Measurements from ENCODE around the gene ARL6IP4.
"Not testable (repeated sequence)": the region's sequence is repeated elsewhere in the genome, so short reads cannot be mapped to it uniquely, and the experiment has no call there.

The ARL6IP4 gene

DNA sequence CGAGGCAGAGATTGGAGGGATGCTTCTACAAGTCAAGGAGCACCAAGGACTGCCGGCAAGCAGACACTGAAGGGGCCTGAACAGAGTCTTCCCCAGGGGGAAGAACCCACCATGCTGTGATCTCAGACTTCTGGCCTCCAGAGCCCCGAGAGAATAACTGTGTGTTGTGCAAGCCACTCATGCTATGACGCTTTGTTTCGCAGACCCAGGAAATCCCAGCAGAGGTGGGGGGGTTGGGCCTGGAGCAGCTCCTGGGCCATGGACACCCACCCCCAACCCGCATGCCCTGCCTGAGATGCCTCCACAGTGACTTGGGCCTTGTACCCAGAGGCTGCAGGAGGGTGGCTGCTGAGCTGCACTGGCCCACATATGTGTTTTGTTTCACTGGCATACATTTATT, 31.2 kb downstream of the ARL6IP4 start:
- H3K4me3 ChIP-seq (ENCODE audit: low read depth, low read length): no peak overlapping the region
- DNase-seq (ENCODE audit: low read depth): no peak
- in situ Hi-C loops (cut with HindIII; ENCODE audit: low sequenced_read_pairs): no loop called here
- TF ChIP-seq, protein P1, sequence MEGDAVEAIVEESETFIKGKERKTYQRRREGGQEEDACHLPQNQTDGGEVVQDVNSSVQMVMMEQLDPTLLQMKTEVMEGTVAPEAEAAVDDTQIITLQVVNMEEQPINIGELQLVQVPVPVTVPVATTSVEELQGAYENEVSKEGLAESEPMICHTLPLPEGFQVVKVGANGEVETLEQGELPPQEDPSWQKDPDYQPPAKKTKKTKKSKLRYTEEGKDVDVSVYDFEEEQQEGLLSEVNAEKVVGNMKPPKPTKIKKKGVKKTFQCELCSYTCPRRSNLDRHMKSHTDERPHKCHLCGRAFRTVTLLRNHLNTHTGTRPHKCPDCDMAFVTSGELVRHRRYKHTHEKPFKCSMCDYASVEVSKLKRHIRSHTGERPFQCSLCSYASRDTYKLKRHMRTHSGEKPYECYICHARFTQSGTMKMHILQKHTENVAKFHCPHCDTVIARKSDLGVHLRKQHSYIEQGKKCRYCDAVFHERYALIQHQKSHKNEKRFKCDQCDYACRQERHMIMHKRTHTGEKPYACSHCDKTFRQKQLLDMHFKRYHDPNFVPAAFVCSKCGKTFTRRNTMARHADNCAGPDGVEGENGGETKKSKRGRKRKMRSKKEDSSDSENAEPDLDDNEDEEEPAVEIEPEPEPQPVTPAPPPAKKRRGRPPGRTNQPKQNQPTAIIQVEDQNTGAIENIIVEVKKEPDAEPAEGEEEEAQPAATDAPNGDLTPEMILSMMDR (IDR thresholded peaks at IDR 0.05; ENCODE audit: low read depth, low read length, missing control alignments): no peak

DNA sequence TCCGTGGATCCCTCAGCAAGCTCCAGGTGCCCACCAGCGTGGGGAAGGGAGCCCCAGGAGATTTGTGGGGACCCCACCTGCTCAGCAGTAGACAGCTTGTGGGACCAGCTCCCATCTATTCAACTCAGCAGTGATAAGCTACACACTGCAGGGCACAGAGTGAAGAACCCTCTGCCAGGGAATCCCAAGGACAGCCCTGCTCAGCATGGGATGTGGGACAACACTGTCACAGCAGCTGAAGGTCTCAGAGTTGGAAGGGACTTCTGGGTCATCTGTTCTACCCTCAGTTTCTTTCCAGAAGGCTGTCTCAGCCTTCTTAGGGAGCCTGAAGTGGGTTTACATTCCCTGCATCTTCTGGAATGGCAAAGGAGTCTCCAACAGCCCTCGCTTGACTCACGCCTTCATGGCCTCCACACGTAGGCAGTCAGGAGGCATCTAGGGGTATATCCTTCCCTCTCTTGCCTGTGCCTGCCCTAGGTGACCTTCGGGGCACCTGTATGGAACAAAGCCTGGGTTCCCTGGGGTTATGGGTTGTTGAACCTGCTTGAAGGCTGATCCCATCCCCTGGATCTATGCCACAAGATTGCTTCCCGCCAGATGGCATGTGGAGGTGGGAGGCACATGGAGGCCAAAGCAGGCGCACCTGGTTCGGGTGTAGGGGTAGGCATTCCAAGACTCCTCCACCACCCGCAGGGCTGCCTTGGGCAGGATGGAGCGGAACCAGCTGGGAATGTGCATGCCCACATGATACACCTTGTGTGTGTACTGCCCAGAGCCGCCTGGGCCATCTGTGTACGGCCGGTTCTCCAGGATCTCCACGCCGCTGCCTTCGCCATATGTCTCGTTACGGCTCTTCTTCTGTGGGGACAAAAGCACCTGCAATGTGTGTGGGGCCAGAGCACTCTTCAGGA, 33.0 kb downstream of the ARL6IP4 start:
- no peak overlapping the region for H3K4me3 ChIP-seq (ENCODE audit: low read depth, low read length)
- no peak for DNase-seq (ENCODE audit: low read depth)
- in situ Hi-C loops (cut with HindIII; ENCODE audit: low sequenced_read_pairs): no loop called here
- TF ChIP-seq, protein P1 (IDR thresholded peaks at IDR 0.05; ENCODE audit: low read depth, low read length, missing control alignments): no peak

DNA sequence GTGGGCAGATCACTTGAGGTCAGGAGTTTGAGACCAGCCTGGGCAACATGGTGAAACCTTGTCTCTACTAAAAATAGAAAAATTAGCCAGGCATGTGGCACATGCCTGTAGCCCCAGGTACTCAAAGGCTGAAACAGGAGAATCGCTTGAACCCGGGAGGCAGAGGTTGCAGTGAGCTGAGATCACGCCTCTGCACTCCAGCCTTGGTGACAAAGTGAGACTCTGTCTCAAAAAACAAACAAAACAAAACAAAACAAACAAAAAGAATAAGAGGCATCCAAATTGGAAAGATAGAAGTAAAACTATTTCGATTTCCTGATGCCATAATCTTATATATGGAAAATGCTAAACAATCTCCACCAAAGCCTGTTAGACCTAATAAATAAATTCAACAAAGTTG, 34.0 kb downstream of the ARL6IP4 start:
- H3K4me3 ChIP-seq (ENCODE audit: low read depth, low read length); DNase-seq (ENCODE audit: low read depth); in situ Hi-C loops (cut with HindIII; ENCODE audit: low sequenced_read_pairs): not testable (repeated sequence)

DNA sequence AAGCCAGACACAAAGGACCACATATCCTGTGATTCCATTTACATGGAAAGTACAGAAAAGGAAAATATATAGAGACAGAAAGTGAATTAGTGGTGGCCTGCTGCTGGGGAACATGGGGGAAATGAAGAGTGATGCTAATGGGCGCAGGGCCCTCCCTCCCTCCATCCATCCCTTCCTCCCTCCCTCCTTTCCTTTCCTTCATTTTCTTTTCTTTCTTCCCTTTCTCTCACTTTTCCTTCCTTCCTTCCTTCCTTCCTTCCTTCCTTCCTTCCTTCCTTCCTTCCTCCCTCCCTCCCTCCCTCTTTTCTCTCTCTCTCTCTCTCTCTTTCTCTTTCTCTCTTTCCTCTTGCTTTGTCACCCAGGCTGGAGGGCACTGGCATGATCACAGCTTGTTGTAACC, 37.3 kb downstream of the ARL6IP4 start:
- no peak for DNase-seq (ENCODE audit: low read depth)
- in situ Hi-C loops (cut with HindIII; ENCODE audit: low sequenced_read_pairs): no loop called here
- H3K4me3 ChIP-seq (ENCODE audit: low read depth, low read length): no peak overlapping the region
- TF ChIP-seq, protein P1 (IDR thresholded peaks at IDR 0.05; ENCODE audit: low read depth, low read length, missing control alignments): no peak

DNA sequence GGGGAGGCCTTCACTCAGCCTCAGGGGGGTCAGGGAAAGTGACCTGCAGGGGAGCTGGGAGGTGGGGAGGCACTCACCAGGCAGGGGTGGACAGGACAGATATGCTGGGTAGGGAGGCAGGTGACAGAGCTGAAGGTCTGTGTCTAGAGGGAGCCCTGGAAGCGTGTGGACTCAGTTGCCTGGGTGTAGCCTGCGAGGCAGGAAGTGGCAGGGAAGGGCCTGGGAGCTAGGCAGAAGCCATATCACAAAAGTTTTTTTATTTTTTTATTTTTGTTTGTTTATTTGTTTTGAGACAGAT, 39.3 kb downstream of the ARL6IP4 start:
- in situ Hi-C loops (cut with HindIII; ENCODE audit: low sequenced_read_pairs): no loop called here
- DNase-seq (ENCODE audit: low read depth): no peak
- TF ChIP-seq, protein P1 (IDR thresholded peaks at IDR 0.05; ENCODE audit: low read depth, low read length, missing control alignments): no peak
- no peak overlapping the region for H3K4me3 ChIP-seq (ENCODE audit: low read depth, low read length)

DNA sequence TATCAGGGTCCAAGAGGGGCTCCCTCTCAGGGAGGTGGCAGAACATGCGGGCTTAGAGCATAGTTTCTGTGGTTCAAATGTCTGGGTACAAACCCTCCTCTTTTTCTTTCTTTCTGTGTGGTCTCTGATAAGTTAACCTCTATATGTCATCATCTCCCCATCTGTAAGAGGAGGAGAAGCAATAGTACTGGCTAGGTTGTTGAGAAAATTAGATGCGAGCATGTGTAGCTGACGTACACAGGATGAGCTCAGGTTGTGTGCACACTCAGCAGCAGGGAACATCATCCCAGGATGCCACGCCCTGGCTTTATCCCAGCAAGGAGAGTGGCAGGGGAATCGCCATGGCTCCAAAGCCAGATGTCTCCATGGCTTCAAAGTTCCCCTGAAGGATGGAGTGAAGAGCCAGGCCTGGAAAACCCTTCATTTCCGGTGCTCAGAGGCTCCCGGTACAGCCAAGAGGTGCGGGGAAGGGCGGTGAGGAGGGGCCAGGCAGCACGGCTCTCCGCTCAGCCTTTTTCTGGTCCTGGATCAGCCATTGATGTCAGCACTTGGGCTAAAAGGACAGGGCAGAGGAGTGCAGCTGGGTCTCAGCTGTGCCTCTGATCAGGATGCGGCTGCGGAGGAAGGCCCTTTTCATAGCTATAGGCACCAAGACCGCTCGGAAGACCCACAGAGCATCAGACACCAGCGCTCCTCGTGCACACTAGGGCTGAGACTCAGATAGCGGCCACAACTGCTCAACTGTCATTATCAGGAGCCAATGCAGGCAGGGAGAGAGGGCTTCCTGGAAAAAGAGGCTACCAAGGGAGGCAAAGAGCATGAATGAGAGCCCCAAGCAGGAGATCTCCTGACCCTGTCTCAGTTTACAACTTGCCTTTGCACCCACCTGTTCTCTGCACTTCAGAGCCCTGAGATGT, 41.5 kb downstream of the ARL6IP4 start:
- H3K4me3 ChIP-seq (ENCODE audit: low read depth, low read length): no peak overlapping the region
- in situ Hi-C loops (cut with HindIII; ENCODE audit: low sequenced_read_pairs): no loop called here
- TF ChIP-seq, protein P1 (IDR thresholded peaks at IDR 0.05; ENCODE audit: low read depth, low read length, missing control alignments): no peak
- no peak for DNase-seq (ENCODE audit: low read depth)

DNA sequence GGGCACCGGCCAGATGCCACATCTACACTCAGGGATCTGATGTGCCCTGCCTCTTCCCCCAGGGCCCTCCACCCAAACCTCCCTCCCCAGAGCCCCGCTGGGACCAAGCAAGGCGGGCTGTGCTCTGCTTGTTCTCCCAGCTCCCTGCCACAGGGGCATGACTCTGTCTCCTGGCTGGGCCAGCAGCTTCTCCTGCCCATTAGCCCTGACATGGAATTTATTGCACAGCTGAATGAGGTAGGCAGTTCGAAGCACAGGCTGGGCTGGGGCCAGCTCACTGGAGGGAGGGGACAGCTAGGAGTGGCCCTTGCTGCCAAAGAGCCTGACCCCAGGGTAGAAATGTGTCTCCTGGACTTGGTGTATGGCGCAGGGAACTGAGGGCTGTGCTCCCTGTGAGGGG, 42.4 kb downstream of the ARL6IP4 start:
- DNase-seq (ENCODE audit: low read depth): no peak
- in situ Hi-C loops (cut with HindIII; ENCODE audit: low sequenced_read_pairs): no loop called here
- TF ChIP-seq, protein P1 (IDR thresholded peaks at IDR 0.05; ENCODE audit: low read depth, low read length, missing control alignments): no peak
- no peak overlapping the region for H3K4me3 ChIP-seq (ENCODE audit: low read depth, low read length)

Measured in astrocyte of the cerebellum (primary cell).